ENCODE measurements around the gene TMEM132A.

DNA sequence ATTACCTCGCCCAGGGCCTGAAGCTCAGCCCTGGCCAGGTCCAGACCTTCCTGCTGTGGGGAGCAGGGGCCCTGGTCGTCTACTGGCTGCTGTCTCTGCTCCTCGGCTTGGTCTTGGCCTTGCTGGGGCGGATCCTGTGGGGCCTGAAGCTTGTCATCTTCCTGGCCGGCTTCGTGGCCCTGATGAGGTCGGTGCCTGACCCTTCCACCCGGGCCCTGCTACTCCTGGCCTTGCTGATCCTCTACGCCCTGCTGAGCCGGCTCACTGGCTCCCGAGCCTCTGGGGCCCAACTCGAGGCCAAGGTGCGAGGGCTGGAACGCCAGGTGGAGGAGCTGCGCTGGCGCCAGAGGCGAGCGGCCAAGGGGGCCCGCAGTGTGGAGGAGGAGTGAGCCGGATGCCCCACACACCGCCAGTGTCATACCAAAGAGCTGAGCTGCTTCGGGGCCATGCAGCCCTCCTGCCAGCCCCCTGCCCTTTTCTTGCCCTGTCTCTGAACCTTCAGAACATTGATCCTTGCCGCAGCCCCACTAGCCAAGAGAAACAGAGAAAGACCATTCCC lies 2.4 kb upstream of the TMEM132A start:
- TF ChIP-seq POLR2AphosphoS5 (IDR thresholded peaks at IDR 0.05; ENCODE audit: borderline replicate concordance, low read depth, low read length) (no peak), EZH2 (IDR thresholded peaks at IDR 0.05) (no peak)

Data from SK-N-MC (cell line).